SU-DHL-6 (cell line): Measurements from ENCODE around the gene TNNI3K.
"Not testable (repeated sequence)": the region's sequence is repeated elsewhere in the genome, so short reads cannot be mapped to it uniquely, and the experiment has no call there.

Experiments used
- H2AFZ ChIP-seq: fragments of 200-600 bp; sonication (generic); 2 replicates; pipeline ENCODE4 v1.6.1; 2014; ENCODE audit warnings: low read depth, mild to moderate bottlenecking, moderate library complexity, mixed read lengths, antibody characterized with exemption, low read length; ENCODE audit not compliant: severe bottlenecking
- H3F3A ChIP-seq: fragments of 200-600 bp; shearing (Covaris generic); 2 replicates; pipeline ENCODE4 v1.6.0; 2016; ENCODE audit warnings: antibody characterized with exemption, mild to moderate bottlenecking; ENCODE audit not compliant: insufficient read depth
- H3K27ac ChIP-seq: fragments of 200-600 bp; sonication (generic); 2 replicates; pipeline ENCODE4 v1.5.1; 2016; ENCODE audit warnings: low read depth, mild to moderate bottlenecking, low read length, moderate library complexity, mixed read lengths
- H3K27me3 ChIP-seq: fragments of 200-600 bp; sonication (generic), shearing (Covaris generic); 2 replicates; pipeline ENCODE4 v1.6.0; 2014; ENCODE audit warnings: mild to moderate bottlenecking, low read length
- H3K36me3 ChIP-seq: fragments of 200-600 bp; sonication (generic); 2 replicates; pipeline ENCODE4 v1.6.1; 2014; ENCODE audit warnings: mild to moderate bottlenecking, low read length, mixed read lengths
- H3K4me2 ChIP-seq: fragments of 300-600, 200-600 bp; shearing (Covaris generic), sonication (generic); 2 replicates; pipeline ENCODE4 v1.6.0; 2014; ENCODE audit warnings: low read length, low read depth, mild to moderate bottlenecking; ENCODE audit not compliant: poor library complexity, severe bottlenecking
- H3K4me3 ChIP-seq: fragments of 200-600 bp; sonication (generic); 2 replicates; pipeline ENCODE4 v1.5.1; 2014; ENCODE audit warnings: antibody characterized with exemption, low read length, mild to moderate bottlenecking, mixed read lengths; ENCODE audit not compliant: insufficient read depth, poor library complexity, severe bottlenecking
- H3K79me2 ChIP-seq: fragments of 200-600 bp; sonication (generic); 2 replicates; pipeline ENCODE4 v1.6.1; 2014; ENCODE audit warnings: mild to moderate bottlenecking, low read length, moderate library complexity; ENCODE audit not compliant: insufficient read depth
- H3K9ac ChIP-seq: fragments of 200-600 bp; sonication (generic); 2 replicates; pipeline ENCODE4 v1.7.0; 2014; ENCODE audit warnings: mild to moderate bottlenecking, low read length
- H3K9me2 ChIP-seq: fragments of 200-600 bp; sonication (generic); replicated peaks from 2 replicates; pipeline ENCODE4 v1.6.1; 2014; ENCODE audit warnings: low read length; ENCODE audit not compliant: insufficient read depth
- H3K9me3 ChIP-seq: fragments of 200-600 bp; sonication (generic); 2 replicates; pipeline ENCODE4 v1.6.1; 2014; ENCODE audit warnings: low read length, mixed read lengths; ENCODE audit not compliant: insufficient read depth
- H4K20me1 ChIP-seq: fragments of 200-600 bp; sonication (generic); 2 replicates; pipeline ENCODE4 v1.6.1; 2014; ENCODE audit warnings: low read depth, mild to moderate bottlenecking, antibody characterized with exemption, low read length, moderate library complexity, mixed read lengths
- EZH2phosphoT487 ChIP-seq: fragments of 200-600 bp; sonication (generic), shearing (Covaris generic); conservative IDR thresholded peaks from 2 replicates; pipeline ENCODE4 v1.6.1; 2018; ENCODE audit warnings: mild to moderate bottlenecking, antibody characterized with exemption, low read length, moderate library complexity, mixed read lengths
- TF ChIP-seq, protein P1 (sequence below): fragments of 200-600 bp; sonication (generic); IDR thresholded peaks from one replicate; pipeline ENCODE4 v1.5.1; 2017; ENCODE audit warnings: antibody characterized with exemption, mild to moderate bottlenecking, low read length, moderate library complexity; ENCODE audit not compliant: insufficient read depth, poor library complexity, severe bottlenecking

The TNNI3K gene

DNA sequence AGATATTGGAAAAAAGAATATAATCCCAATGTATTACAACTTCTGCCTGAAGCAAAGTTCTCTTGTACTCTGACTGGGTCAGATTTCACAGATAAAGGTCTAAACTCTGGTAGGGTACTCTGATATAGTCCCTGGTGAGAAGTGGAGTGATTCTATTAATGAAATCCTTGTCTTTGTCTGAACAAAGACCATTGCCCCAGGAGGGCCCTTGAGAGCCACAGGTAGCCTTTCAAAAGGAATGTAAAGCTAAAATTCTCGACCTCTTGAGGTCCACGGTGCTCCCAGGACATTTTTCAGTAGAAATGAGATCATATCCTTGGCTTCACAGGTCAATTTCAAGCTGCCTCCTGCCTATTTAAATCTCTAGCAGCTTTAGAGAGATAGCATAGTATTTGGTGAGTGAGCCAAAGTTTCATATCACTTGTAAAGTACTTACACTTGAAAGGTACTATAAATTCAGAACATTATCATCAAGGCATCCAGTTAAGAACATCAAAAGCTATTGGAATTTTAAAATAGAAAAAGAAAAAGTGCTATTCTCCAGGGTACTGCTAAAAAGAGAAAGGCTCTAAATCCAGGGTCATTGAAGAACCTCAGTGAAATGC, 10.1 kb downstream of the TNNI3K start:
- Histone ChIP-seq H3F3A (no peaks in the 10 kb centered on the region), H3K36me3 (no peaks in the 10 kb centered on the region), H3K4me2 (no peak overlapping the region), H3K79me2 (no peaks in the 10 kb centered on the region), H4K20me1 (no peaks in the 10 kb centered on the region), H3K4me3 (no peak overlapping the region), H2AFZ (no peak overlapping the region), H3K9ac (no peak overlapping the region), H3K9me2 (no peaks in the 10 kb centered on the region), H3K27ac (no peak overlapping the region), H3K9me3 (no peaks in the 10 kb centered on the region), H3K27me3 (no peaks in the 10 kb centered on the region)
- no peak for TF ChIP-seq EZH2phosphoT487
- TF ChIP-seq, protein P1, sequence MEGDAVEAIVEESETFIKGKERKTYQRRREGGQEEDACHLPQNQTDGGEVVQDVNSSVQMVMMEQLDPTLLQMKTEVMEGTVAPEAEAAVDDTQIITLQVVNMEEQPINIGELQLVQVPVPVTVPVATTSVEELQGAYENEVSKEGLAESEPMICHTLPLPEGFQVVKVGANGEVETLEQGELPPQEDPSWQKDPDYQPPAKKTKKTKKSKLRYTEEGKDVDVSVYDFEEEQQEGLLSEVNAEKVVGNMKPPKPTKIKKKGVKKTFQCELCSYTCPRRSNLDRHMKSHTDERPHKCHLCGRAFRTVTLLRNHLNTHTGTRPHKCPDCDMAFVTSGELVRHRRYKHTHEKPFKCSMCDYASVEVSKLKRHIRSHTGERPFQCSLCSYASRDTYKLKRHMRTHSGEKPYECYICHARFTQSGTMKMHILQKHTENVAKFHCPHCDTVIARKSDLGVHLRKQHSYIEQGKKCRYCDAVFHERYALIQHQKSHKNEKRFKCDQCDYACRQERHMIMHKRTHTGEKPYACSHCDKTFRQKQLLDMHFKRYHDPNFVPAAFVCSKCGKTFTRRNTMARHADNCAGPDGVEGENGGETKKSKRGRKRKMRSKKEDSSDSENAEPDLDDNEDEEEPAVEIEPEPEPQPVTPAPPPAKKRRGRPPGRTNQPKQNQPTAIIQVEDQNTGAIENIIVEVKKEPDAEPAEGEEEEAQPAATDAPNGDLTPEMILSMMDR, result no peak

DNA sequence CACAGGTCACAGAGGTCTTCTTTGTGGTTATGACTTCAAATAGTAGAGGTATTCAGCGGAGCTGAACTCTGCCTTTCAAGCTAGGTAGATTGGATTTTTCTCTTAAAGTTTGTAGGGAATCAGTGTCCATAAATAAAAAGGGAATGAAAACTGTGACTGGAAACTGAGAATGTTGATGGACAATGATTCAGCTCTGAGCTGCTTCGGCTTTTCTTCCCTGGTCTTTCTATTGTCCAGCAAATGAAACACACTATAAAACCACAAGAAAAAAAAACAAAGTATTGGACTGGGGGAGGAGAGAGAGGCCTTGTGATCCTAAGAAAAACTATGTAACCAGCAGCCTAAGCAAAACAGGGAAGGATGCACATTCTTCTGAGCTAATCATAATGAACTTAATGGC, 11.1 kb downstream of the TNNI3K start:
- H3K9me3 ChIP-seq, result no peaks in the 10 kb centered on the region
- no peaks in the 10 kb centered on the region for H3K9me2 ChIP-seq
- no peaks in the 10 kb centered on the region for H3F3A ChIP-seq
- H4K20me1 ChIP-seq, result no peaks in the 10 kb centered on the region
- H3K36me3 ChIP-seq, result no peaks in the 10 kb centered on the region
- no peaks in the 10 kb centered on the region for H3K27me3 ChIP-seq
- H3K4me3 ChIP-seq, result no peak overlapping the region
- H3K9ac ChIP-seq, result no peak overlapping the region
- H3K79me2 ChIP-seq, result no peaks in the 10 kb centered on the region
- TF ChIP-seq EZH2phosphoT487, result no peak
- TF ChIP-seq, protein P1, result no peak
- no peak overlapping the region for H3K27ac ChIP-seq
- no peak overlapping the region for H2AFZ ChIP-seq
- no peak overlapping the region for H3K4me2 ChIP-seq

DNA sequence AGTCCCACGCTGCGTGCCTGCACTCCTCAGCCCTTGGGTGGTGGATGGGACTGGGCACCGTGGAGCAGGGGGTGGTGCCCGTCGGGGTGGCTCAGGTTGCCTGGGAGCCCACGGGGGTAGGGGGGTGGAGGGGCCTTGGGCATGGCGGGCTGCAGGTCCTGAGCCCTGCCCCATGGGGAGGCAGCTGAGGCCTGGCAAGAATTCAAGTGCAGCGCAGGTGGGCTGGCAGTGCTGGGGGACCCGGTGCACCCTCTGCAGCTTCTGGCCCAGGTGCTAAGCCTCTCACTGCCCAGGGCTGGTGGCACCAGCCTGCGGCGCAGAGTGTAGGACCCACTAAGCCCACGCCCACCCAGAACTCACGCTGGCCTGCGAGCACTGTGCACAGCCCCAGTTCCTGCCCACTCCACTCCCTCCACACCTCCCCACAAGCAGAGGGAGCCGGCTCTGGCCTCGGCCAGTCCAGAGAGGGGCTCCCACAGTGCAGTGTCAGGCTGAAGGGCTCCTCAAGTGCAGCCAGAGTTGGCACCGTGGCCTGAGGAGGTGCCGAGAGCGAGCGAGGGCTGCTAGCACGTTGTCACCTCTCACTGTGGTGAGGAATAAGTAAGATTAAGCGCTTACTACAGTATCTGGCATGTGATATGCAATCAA, 12.8 kb downstream of the TNNI3K start:
- Histone ChIP-seq H3K4me2 (no peak overlapping the region), H3K9me2 (no peaks in the 10 kb centered on the region), H3K79me2 (no peaks in the 10 kb centered on the region), H3F3A (no peaks in the 10 kb centered on the region), H4K20me1 (no peaks in the 10 kb centered on the region), H2AFZ (no peak overlapping the region), H3K36me3 (no peaks in the 10 kb centered on the region), H3K27me3 (no peaks in the 10 kb centered on the region), H3K4me3 (no peak overlapping the region), H3K27ac (no peak overlapping the region), H3K9me3 (no peaks in the 10 kb centered on the region), H3K9ac (no peak overlapping the region)
- TF ChIP-seq, protein P1, result no peak
- TF ChIP-seq EZH2phosphoT487, result no peak

DNA sequence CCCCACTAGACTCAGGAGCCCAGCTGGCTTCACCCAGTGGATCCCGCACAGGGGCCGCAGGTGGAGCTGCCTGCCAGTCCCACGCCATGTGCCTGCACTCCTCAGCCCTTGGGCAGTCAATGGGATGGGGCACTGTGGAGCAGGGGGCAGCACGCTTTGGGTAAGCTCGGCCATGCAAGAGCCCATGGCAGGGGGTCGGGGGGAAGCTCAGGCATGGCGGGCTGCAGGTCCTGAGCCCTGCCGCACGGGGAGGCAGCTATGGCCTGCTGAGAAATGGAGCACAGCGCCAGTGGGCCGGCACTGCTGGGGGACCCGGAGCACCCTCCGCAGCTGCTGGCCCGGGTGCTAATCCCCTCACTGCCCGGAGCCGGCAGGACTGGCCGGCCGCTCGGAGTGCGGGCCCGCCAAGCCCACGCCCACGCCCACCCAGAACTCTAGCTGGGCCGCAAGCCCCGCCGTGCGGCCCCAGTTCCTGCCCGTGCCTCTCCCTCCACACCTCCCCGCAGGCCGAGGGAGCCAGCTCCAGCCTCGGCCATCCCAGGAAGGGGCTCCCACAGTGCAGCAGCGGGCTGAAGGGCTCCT, 18.1 kb downstream of the TNNI3K start:
- not testable (repeated sequence) for H4K20me1 ChIP-seq, H3K4me2 ChIP-seq, H3K27ac ChIP-seq, H3K4me3 ChIP-seq, H3K79me2 ChIP-seq, H3F3A ChIP-seq, H3K27me3 ChIP-seq, H3K36me3 ChIP-seq, H3K9ac ChIP-seq, H3K9me3 ChIP-seq, H2AFZ ChIP-seq, H3K9me2 ChIP-seq
